GM12878 (cell line): ENCODE results near the gene FXN.

ENCODE experiments used
- MEF2A ChIP-seq: IDR thresholded peaks from 2 replicates; pipeline ENCODE4 v1.6.1; 2011; ENCODE audit warnings: low read depth, mild to moderate bottlenecking, low read length, moderate library complexity; ENCODE audit not compliant: insufficient read depth
- POLR2A ChIP-seq: IDR thresholded peaks from 2 replicates; pipeline ENCODE4 v1.6.1; 2011; ENCODE audit warnings: low read depth, mild to moderate bottlenecking, low read length
- TBL1XR1 ChIP-seq: IDR thresholded peaks from 2 replicates; pipeline ENCODE4 v1.6.1; 2012; ENCODE audit warnings: low read depth, low read length, improper control_type of control experiment
- TF ChIP-seq, protein P1 (sequence below): IDR thresholded peaks from 2 replicates; pipeline ENCODE4 v1.6.1; 2012; ENCODE audit warnings: mild to moderate bottlenecking, low read depth, low read length
- TF ChIP-seq, protein P2 (sequence below), 3 experiments: IDR thresholded peaks in 2 of 3; conservative IDR thresholded peaks in 1 of 3; 2 replicates each; pipeline ENCODE4 v1.5.1; 2011; ENCODE audit warnings: low read depth in 3 of 3, low read length in 3 of 3, mild to moderate bottlenecking in 3 of 3, control low read depth in 2 of 3, moderate library complexity in 2 of 3, inconsistent platforms in 1 of 3, mixed read lengths in 1 of 3; ENCODE audit not compliant: control insufficient read depth in 2 of 3, insufficient read depth in 1 of 3; ENCODE audit errors: extremely low read depth in 1 of 3
- TF ChIP-seq, protein P3 (sequence below): IDR thresholded peaks from 2 replicates; pipeline ENCODE4 v1.6.1; 2011; ENCODE audit warnings: low read depth, low read length, improper control_type of control experiment, borderline replicate concordance

DNA sequence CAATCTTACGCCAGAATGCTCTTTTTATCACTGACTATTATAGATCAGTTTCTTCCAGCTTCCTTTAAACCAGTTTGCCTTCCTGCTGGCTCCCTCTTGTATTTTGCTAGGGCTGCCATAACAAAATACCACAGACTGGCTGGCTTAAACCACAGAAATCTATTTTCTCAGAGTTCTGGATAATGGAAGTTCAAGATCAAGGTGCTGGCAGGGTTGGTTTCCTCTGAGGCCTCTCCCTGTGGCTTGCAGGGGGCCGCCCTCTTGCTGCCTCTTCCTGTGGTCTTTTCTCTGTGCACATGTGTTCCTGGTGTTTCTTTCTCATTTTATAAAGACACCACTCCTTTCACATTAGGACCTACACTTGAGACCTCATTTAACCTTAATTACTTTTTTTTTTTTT, 6.8 kb upstream of the FXN start:
- TF ChIP-seq TBL1XR1 (no peak), POLR2A (no peak), MEF2A (no peak)
- TF ChIP-seq, protein P1, sequence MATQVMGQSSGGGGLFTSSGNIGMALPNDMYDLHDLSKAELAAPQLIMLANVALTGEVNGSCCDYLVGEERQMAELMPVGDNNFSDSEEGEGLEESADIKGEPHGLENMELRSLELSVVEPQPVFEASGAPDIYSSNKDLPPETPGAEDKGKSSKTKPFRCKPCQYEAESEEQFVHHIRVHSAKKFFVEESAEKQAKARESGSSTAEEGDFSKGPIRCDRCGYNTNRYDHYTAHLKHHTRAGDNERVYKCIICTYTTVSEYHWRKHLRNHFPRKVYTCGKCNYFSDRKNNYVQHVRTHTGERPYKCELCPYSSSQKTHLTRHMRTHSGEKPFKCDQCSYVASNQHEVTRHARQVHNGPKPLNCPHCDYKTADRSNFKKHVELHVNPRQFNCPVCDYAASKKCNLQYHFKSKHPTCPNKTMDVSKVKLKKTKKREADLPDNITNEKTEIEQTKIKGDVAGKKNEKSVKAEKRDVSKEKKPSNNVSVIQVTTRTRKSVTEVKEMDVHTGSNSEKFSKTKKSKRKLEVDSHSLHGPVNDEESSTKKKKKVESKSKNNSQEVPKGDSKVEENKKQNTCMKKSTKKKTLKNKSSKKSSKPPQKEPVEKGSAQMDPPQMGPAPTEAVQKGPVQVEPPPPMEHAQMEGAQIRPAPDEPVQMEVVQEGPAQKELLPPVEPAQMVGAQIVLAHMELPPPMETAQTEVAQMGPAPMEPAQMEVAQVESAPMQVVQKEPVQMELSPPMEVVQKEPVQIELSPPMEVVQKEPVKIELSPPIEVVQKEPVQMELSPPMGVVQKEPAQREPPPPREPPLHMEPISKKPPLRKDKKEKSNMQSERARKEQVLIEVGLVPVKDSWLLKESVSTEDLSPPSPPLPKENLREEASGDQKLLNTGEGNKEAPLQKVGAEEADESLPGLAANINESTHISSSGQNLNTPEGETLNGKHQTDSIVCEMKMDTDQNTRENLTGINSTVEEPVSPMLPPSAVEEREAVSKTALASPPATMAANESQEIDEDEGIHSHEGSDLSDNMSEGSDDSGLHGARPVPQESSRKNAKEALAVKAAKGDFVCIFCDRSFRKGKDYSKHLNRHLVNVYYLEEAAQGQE, result no peak
- TF ChIP-seq, protein P2, sequence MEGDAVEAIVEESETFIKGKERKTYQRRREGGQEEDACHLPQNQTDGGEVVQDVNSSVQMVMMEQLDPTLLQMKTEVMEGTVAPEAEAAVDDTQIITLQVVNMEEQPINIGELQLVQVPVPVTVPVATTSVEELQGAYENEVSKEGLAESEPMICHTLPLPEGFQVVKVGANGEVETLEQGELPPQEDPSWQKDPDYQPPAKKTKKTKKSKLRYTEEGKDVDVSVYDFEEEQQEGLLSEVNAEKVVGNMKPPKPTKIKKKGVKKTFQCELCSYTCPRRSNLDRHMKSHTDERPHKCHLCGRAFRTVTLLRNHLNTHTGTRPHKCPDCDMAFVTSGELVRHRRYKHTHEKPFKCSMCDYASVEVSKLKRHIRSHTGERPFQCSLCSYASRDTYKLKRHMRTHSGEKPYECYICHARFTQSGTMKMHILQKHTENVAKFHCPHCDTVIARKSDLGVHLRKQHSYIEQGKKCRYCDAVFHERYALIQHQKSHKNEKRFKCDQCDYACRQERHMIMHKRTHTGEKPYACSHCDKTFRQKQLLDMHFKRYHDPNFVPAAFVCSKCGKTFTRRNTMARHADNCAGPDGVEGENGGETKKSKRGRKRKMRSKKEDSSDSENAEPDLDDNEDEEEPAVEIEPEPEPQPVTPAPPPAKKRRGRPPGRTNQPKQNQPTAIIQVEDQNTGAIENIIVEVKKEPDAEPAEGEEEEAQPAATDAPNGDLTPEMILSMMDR (IDR thresholded peaks at IDR 0.05 in 2 of 3, conservative IDR thresholded peaks at IDR 0.05 in 1 of 3; ENCODE audit: control insufficient read depth in 2 of 3, extremely low read depth in 1 of 3, insufficient read depth in 1 of 3, low read depth in 3 of 3, low read length in 3 of 3), result no peak
- TF ChIP-seq, protein P3, sequence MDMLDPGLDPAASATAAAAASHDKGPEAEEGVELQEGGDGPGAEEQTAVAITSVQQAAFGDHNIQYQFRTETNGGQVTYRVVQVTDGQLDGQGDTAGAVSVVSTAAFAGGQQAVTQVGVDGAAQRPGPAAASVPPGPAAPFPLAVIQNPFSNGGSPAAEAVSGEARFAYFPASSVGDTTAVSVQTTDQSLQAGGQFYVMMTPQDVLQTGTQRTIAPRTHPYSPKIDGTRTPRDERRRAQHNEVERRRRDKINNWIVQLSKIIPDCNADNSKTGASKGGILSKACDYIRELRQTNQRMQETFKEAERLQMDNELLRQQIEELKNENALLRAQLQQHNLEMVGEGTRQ, result no peak
